Vagina (tissue), 2 donors: ENCODE measurements around the gene SV2A. TPM values are rescaled to one million over a fixed set of nuclear protein-coding genes. Genes with fewer than 3 reads are reported as not detected.
A peak's percentile ranks its signal among the peaks of the same experiment; 100 is the strongest.

ENCODE experiments used
- DNase-seq, 2 donors: peaks; one replicate each; pipeline ENCODE4 v3.0.0-alpha.2; 2017; ENCODE audit errors: extremely low spot score in 2 of 2
- H3K27ac ChIP-seq: fragments of 200-600 bp; sonication (generic); one replicate; pipeline ENCODE4 v1.5.1; 2019
- H3K27me3 ChIP-seq: fragments of 200-600 bp; sonication (generic); one replicate; pipeline ENCODE4 v1.5.1; 2019
- H3K36me3 ChIP-seq, 2 donors: fragments of 200-600 bp; sonication (generic); one replicate each; pipeline ENCODE4 v1.5.1; 2017 to 2019
- H3K4me1 ChIP-seq: fragments of 200-600 bp; sonication (generic); one replicate; pipeline ENCODE4 v1.5.1; 2019
- H3K4me3 ChIP-seq, 2 donors: fragments of 200-600 bp; sonication (generic); 1 replicate in 1 of 2; 2 replicates in 1 of 2; pipeline ENCODE4 v1.5.1; 2016 to 2019
- H3K9me3 ChIP-seq: fragments of 200-600 bp; sonication (generic); one replicate; pipeline ENCODE4 v1.5.1; 2019
- POLR2A ChIP-seq, 2 donors: fragments of 450-650 bp; IDR thresholded peaks; one replicate each; pipeline ENCODE4 v1.6.1; 2017; ENCODE audit warnings: antibody characterized with exemption in 2 of 2, mild to moderate bottlenecking in 2 of 2, moderate library complexity in 2 of 2
- POLR2AphosphoS5 ChIP-seq, 2 donors: sonication (generic); formaldehyde crosslinking; IDR thresholded peaks; one replicate each; pipeline ENCODE4 v1.9.0; 2017; ENCODE audit warnings: antibody characterized with exemption in 2 of 2, mild to moderate bottlenecking in 2 of 2, low read depth in 1 of 2; ENCODE audit not compliant: insufficient read depth in 1 of 2
- intact Hi-C: fragments of 100-400 bp; cut with DNase I; formaldehyde crosslinking; loops from one replicate; pipeline ENCODE4 v1.15.1; 2023
- total RNA-seq: library from RNA; depleted of rRNA; stranded (reverse); fragments of >200 nt; gene quantifications from one replicate; pipeline ENCODE4 v1.2.3, GENCODE V29; 2016
- TF ChIP-seq, protein P1 (sequence below), 3 experiments: fragments of 450-650 bp in 2 of 3; fragments of 200-600 bp in 1 of 3; sonication (generic) in 1 of 3; IDR thresholded peaks; one replicate each; pipeline ENCODE4 v1.5.1; 2017 to 2019; ENCODE audit warnings: antibody characterized with exemption in 3 of 3, mild to moderate bottlenecking in 2 of 3, moderate library complexity in 2 of 3

The SV2A gene, protein sequence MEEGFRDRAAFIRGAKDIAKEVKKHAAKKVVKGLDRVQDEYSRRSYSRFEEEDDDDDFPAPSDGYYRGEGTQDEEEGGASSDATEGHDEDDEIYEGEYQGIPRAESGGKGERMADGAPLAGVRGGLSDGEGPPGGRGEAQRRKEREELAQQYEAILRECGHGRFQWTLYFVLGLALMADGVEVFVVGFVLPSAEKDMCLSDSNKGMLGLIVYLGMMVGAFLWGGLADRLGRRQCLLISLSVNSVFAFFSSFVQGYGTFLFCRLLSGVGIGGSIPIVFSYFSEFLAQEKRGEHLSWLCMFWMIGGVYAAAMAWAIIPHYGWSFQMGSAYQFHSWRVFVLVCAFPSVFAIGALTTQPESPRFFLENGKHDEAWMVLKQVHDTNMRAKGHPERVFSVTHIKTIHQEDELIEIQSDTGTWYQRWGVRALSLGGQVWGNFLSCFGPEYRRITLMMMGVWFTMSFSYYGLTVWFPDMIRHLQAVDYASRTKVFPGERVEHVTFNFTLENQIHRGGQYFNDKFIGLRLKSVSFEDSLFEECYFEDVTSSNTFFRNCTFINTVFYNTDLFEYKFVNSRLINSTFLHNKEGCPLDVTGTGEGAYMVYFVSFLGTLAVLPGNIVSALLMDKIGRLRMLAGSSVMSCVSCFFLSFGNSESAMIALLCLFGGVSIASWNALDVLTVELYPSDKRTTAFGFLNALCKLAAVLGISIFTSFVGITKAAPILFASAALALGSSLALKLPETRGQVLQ
- 7.6 TPM for total RNA-seq

DNA sequence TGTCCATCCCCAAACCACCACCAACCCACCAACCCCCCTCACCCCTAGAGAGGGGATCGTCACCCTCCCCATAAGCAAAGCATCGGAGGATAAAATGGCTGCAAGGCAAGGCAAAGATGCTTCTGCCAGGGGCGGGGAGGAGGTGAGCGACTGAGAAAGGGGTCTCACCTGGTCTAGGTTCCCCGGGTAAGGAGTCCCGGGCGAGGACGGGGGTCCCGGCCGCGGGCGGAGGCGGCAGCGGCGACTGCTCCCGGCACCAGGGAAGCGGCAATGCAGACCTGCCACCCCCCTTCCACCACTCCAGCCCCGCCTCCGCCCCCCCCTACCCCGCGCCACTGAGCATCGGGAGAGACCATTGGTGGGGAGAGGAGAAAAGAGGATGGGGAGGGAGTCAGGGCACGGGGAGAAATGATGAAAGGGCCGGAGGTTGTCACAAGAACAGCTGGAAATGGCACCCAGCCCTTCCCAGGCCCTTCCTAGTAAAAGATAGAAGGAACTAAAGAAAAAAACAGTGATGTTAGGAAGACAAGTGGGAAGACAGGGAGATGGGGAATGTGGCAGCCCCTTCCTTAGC is at the start of gene SV2A:
SV2A (minus strand) TSS at position 274 of the 574 bp plus-strand sequence. CDS start 4,004 bp downstream, outside the sequence.
- TF ChIP-seq, protein P1, sequence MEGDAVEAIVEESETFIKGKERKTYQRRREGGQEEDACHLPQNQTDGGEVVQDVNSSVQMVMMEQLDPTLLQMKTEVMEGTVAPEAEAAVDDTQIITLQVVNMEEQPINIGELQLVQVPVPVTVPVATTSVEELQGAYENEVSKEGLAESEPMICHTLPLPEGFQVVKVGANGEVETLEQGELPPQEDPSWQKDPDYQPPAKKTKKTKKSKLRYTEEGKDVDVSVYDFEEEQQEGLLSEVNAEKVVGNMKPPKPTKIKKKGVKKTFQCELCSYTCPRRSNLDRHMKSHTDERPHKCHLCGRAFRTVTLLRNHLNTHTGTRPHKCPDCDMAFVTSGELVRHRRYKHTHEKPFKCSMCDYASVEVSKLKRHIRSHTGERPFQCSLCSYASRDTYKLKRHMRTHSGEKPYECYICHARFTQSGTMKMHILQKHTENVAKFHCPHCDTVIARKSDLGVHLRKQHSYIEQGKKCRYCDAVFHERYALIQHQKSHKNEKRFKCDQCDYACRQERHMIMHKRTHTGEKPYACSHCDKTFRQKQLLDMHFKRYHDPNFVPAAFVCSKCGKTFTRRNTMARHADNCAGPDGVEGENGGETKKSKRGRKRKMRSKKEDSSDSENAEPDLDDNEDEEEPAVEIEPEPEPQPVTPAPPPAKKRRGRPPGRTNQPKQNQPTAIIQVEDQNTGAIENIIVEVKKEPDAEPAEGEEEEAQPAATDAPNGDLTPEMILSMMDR (IDR thresholded peaks at IDR 0.05) = no peak
- peak in 1 of 2 donors; percentile 16 for TF ChIP-seq POLR2A (IDR thresholded peaks at IDR 0.05)
- TF ChIP-seq POLR2AphosphoS5 (IDR thresholded peaks at IDR 0.05; ENCODE audit: insufficient read depth in 1 of 2, low read depth in 1 of 2) = peak in 1 of 2 donors; percentile 76
- DNase-seq = no peak
- no peaks in the 10 kb centered on the region for H3K27me3 ChIP-seq
- peak within 1 kb of the TSS; percentile 48 for H3K27ac ChIP-seq
- peak within 1 kb of the TSS; percentile 61 to 69 for H3K4me3 ChIP-seq
- peaks cover 0 to 5% of the 10 kb centered on the region in 2 donors for H3K36me3 ChIP-seq
- no peaks in the 10 kb centered on the region for H3K9me3 ChIP-seq
- peaks cover 27% of the 10 kb centered on the region for H3K4me1 ChIP-seq
- intact Hi-C loops = no loop called here

DNA sequence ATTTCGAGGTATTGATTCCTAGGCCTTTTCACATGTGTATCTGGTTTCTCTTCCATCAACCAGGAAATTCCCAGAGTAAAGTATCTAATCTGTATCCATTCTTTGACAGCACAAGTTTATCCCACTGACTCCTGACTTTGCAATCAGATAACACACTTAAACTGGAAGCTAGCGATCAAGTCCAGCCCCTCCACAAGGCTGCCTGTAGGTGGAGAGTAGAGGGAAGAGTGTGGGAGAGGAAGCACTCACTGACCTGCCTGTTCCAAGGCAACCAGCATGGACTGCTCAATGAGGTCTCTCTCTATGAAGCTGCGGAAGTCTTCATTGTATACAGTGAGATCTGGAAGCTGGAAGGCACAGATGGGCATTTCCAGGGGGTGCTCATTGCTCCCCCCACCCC is 49.4 kb upstream of the SV2A start:
- H3K27me3 ChIP-seq = no peaks in the 10 kb centered on the region
- TF ChIP-seq POLR2AphosphoS5 (IDR thresholded peaks at IDR 0.05; ENCODE audit: insufficient read depth in 1 of 2, low read depth in 1 of 2) (no peak), POLR2A (IDR thresholded peaks at IDR 0.05) (no peak)
- TF ChIP-seq, protein P1 (IDR thresholded peaks at IDR 0.05) = no peak
- H3K36me3 ChIP-seq = peaks cover 0 to 71% of the 10 kb centered on the region in 2 donors
- H3K27ac ChIP-seq = no peak overlapping the region
- no peak for DNase-seq
- H3K4me1 ChIP-seq = peaks cover 10% of the 10 kb centered on the region
- intact Hi-C loops = loop anchor here (10.0 kb wide), 1 partner anchor 198 kb away; no protein-coding TSS in a partner anchor
- H3K4me3 ChIP-seq = no peak overlapping the region
- no peaks in the 10 kb centered on the region for H3K9me3 ChIP-seq

DNA sequence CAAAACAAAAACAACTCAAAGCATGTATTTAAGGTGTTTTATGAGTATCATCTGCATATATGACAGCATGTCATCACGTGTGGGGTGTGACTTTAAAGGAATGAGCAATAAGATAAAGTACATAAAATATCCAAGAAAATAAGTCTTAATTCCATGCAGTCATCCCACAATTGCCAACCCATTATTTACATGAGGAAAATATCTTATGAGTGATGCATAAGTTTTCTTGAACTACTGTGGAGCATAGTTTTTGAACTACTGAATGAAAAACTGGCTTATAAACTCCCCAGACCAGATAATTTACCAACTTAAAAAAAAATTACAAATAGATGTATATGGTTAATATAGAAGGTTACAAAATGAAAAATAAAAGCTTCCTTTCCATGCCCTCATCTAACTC is 48.8 kb upstream of the SV2A start:
- no peak for DNase-seq
- H3K27me3 ChIP-seq = no peaks in the 10 kb centered on the region
- peaks cover 0 to 69% of the 10 kb centered on the region in 2 donors for H3K36me3 ChIP-seq
- intact Hi-C loops = loop anchor here (10.0 kb wide), 1 partner anchor 198 kb away; no protein-coding TSS in a partner anchor
- H3K4me3 ChIP-seq = no peak overlapping the region
- H3K4me1 ChIP-seq = peaks cover 10% of the 10 kb centered on the region
- no peak overlapping the region for H3K27ac ChIP-seq
- TF ChIP-seq POLR2AphosphoS5 (IDR thresholded peaks at IDR 0.05; ENCODE audit: insufficient read depth in 1 of 2, low read depth in 1 of 2) = no peak
- TF ChIP-seq, protein P1 (IDR thresholded peaks at IDR 0.05) = no peak
- no peak for TF ChIP-seq POLR2A (IDR thresholded peaks at IDR 0.05)
- H3K9me3 ChIP-seq = no peaks in the 10 kb centered on the region

DNA sequence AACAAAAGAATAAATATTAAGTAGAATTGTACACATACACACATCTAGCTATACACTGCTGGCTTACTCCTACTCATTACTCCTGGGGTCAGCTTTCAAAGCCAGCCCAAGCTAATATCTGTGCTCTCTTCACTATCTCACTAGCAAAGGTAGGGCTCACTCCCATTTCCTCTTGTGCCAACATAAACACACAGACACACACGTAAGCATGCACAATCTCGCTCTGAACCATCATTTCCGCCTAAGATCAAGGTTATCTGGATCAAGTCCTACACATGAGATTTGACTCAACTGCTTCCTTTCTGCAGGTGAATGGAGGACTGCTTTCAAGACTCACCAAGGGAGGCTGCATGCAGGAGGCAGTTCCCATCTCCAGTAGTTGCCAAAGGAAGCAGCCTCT is 47.8 kb upstream of the SV2A start:
- Histone ChIP-seq H3K27ac (no peak overlapping the region), H3K27me3 (no peaks in the 10 kb centered on the region), H3K4me3 (no peak overlapping the region), H3K4me1 (peaks cover 10% of the 10 kb centered on the region), H3K9me3 (no peaks in the 10 kb centered on the region), H3K36me3 (peaks cover 0 to 59% of the 10 kb centered on the region in 2 donors)
- TF ChIP-seq, protein P1 (IDR thresholded peaks at IDR 0.05) = no peak
- no peak for TF ChIP-seq POLR2AphosphoS5 (IDR thresholded peaks at IDR 0.05; ENCODE audit: insufficient read depth in 1 of 2, low read depth in 1 of 2)
- TF ChIP-seq POLR2A (IDR thresholded peaks at IDR 0.05) = no peak
- no peak for DNase-seq
- intact Hi-C loops = loop anchor here (10.0 kb wide), 1 partner anchor 199 kb away; no protein-coding TSS in a partner anchor
